Loucy (cell line): ENCODE results near the gene TMEM147.

Experiments
- H2AFZ ChIP-seq: fragments of 200-600 bp; sonication (generic); 2 replicates; pipeline ENCODE4 v1.6.0; 2016; ENCODE audit warnings: antibody characterized with exemption, mild to moderate bottlenecking, low read length, moderate library complexity
- H3F3A ChIP-seq: fragments of 200-600 bp; 2 replicates; pipeline ENCODE4 v1.6.0; 2016; ENCODE audit warnings: antibody characterized with exemption, low read depth, mild to moderate bottlenecking
- H3K27me3 ChIP-seq: fragments of 200-600 bp; sonication (generic); 2 replicates; pipeline ENCODE4 v1.6.1; 2014; ENCODE audit warnings: low read length, mild to moderate bottlenecking; ENCODE audit not compliant: insufficient read depth, poor library complexity, severe bottlenecking
- H3K36me3 ChIP-seq: fragments of 200-600 bp; sonication (generic); 2 replicates; pipeline ENCODE4 v1.6.1; 2016; ENCODE audit warnings: low read length; ENCODE audit not compliant: insufficient read depth
- H3K4me1 ChIP-seq: fragments of 200-600 bp; sonication (generic); 2 replicates; pipeline ENCODE4 v1.5.1; 2014; ENCODE audit warnings: low read length, mild to moderate bottlenecking; ENCODE audit not compliant: insufficient read depth, poor library complexity, severe bottlenecking
- H3K4me2 ChIP-seq: fragments of 200-600 bp; sonication (generic); 2 replicates; pipeline ENCODE4 v1.6.0; 2014; ENCODE audit warnings: antibody characterized with exemption, low read length, low read depth, mild to moderate bottlenecking; ENCODE audit not compliant: poor library complexity, severe bottlenecking
- H3K4me3 ChIP-seq: fragments of 200-600 bp; sonication (generic); 2 replicates; pipeline ENCODE4 v1.5.1; 2014; ENCODE audit warnings: low read length, mild to moderate bottlenecking, mixed read lengths; ENCODE audit not compliant: poor library complexity, severe bottlenecking
- H3K79me2 ChIP-seq: fragments of 200-600 bp; sonication (generic); 2 replicates; pipeline ENCODE4 v1.6.1; 2014; ENCODE audit warnings: low read length; ENCODE audit not compliant: insufficient read depth
- H3K9ac ChIP-seq: fragments of 200-600 bp; sonication (generic); 2 replicates; pipeline ENCODE4 v1.6.0; 2014; ENCODE audit warnings: mild to moderate bottlenecking, low read depth, low read length, moderate library complexity; ENCODE audit not compliant: poor library complexity, severe bottlenecking
- H3K9me2 ChIP-seq: fragments of 200-600 bp; sonication (generic); replicated peaks from 2 replicates; pipeline ENCODE4 v1.6.1; 2016; ENCODE audit warnings: low read depth, low read length, mixed read lengths
- H3K9me3 ChIP-seq: fragments of 200-600 bp; sonication (generic); 2 replicates; pipeline ENCODE4 v1.6.1; 2014; ENCODE audit warnings: mild to moderate bottlenecking, antibody characterized with exemption, low read length, low read depth; ENCODE audit not compliant: insufficient read depth
- H4K20me1 ChIP-seq: fragments of 200-600 bp; sonication (generic); 2 replicates; pipeline ENCODE4 v1.6.0; 2014; ENCODE audit warnings: antibody characterized with exemption, low read length, mild to moderate bottlenecking; ENCODE audit not compliant: insufficient read depth, poor library complexity, severe bottlenecking
- CTCF ChIP-seq: fragments of 200-600 bp; sonication (generic); conservative IDR thresholded peaks from 2 replicates; pipeline ENCODE4 v1.5.1; 2014; ENCODE audit warnings: mild to moderate bottlenecking, antibody characterized with exemption, low read length
- EZH2phosphoT487 ChIP-seq: fragments of 200-600 bp; IDR thresholded peaks from 2 replicates; pipeline ENCODE4 v1.6.1; 2018; ENCODE audit warnings: antibody characterized with exemption, mild to moderate bottlenecking, moderate library complexity, borderline replicate concordance

Gene TMEM147

GRCh38 chr19:35545855-35546381, 492 bp downstream of the TMEM147 start:
- no peaks in the 10 kb centered on the region for H3K36me3 ChIP-seq
- H3K4me3 ChIP-seq: peak overlapping the region; percentile 99
- no peaks in the 10 kb centered on the region for H3K9me3 ChIP-seq
- TF ChIP-seq EZH2phosphoT487 (no peak), CTCF (no peak)
- peak overlapping the region; percentile 86 for H2AFZ ChIP-seq
- no peaks in the 10 kb centered on the region for H3K9me2 ChIP-seq
- peak overlapping the region; percentile 92 for H3K4me2 ChIP-seq
- no peaks in the 10 kb centered on the region for H3K27me3 ChIP-seq
- peaks cover 27% of the 10 kb centered on the region for H3K4me1 ChIP-seq
- H3K9ac ChIP-seq: peak overlapping the region; percentile 99
- H3F3A ChIP-seq: no peaks in the 10 kb centered on the region
- H4K20me1 ChIP-seq: no peaks in the 10 kb centered on the region
- peaks cover 40% of the 10 kb centered on the region for H3K79me2 ChIP-seq

GRCh38 chr19:35546532-35546931, 1.1 kb downstream of the TMEM147 start:
- H3K4me1 ChIP-seq: peaks cover 27% of the 10 kb centered on the region
- H4K20me1 ChIP-seq: no peaks in the 10 kb centered on the region
- no peak overlapping the region for H2AFZ ChIP-seq
- no peaks in the 10 kb centered on the region for H3K27me3 ChIP-seq
- H3F3A ChIP-seq: no peaks in the 10 kb centered on the region
- no peaks in the 10 kb centered on the region for H3K36me3 ChIP-seq
- peaks cover 40% of the 10 kb centered on the region for H3K79me2 ChIP-seq
- H3K9ac ChIP-seq: peak overlapping the region; percentile 99
- peak overlapping the region; percentile 99 for H3K4me3 ChIP-seq
- H3K9me3 ChIP-seq: no peaks in the 10 kb centered on the region
- H3K9me2 ChIP-seq: no peaks in the 10 kb centered on the region
- peak overlapping the region; percentile 92 for H3K4me2 ChIP-seq
- TF ChIP-seq CTCF (no peak), EZH2phosphoT487 (no peak)

- no peak overlapping the region for H3K4me2 ChIP-seq
- no peaks in the 10 kb centered on the region for H3K36me3 ChIP-seq
- H3K4me1 ChIP-seq: peaks cover 22% of the 10 kb centered on the region
- H3K9me3 ChIP-seq: no peaks in the 10 kb centered on the region
- H3K9me2 ChIP-seq: no peaks in the 10 kb centered on the region
- no peaks in the 10 kb centered on the region for H3K27me3 ChIP-seq
- H4K20me1 ChIP-seq: no peaks in the 10 kb centered on the region
- TF ChIP-seq EZH2phosphoT487: no peak
- peak; percentile 86 for TF ChIP-seq CTCF
- H2AFZ ChIP-seq: no peak overlapping the region
- peaks cover 28% of the 10 kb centered on the region for H3K79me2 ChIP-seq
- H3K4me3 ChIP-seq: no peak overlapping the region
- no peak overlapping the region for H3K9ac ChIP-seq
- H3F3A ChIP-seq: no peaks in the 10 kb centered on the region
Measured at GRCh38 chr19:35549174-35549788, 3.9 kb downstream of the TMEM147 start.
